ENCODE results near the gene EID1.

DNA sequence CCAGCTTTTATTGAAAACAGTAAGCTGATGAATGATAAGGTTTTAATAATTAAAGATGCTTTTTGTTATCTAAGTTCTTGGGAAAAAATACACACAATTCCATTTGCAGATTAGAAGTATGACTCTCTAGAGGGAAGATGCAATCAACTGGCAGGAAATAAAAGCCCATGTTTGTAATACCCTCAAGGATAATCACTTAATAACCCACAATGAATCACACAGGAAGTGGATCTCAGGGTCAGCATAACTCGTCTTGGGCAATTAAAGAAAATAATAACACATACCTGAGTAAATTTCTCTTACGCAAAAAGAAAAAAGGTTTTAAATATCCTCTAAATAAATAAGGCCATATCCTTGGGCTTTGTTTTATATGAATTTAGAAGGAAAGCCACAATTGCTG, 9.4 kb upstream of the EID1 start:
- TF ChIP-seq, protein P1, sequence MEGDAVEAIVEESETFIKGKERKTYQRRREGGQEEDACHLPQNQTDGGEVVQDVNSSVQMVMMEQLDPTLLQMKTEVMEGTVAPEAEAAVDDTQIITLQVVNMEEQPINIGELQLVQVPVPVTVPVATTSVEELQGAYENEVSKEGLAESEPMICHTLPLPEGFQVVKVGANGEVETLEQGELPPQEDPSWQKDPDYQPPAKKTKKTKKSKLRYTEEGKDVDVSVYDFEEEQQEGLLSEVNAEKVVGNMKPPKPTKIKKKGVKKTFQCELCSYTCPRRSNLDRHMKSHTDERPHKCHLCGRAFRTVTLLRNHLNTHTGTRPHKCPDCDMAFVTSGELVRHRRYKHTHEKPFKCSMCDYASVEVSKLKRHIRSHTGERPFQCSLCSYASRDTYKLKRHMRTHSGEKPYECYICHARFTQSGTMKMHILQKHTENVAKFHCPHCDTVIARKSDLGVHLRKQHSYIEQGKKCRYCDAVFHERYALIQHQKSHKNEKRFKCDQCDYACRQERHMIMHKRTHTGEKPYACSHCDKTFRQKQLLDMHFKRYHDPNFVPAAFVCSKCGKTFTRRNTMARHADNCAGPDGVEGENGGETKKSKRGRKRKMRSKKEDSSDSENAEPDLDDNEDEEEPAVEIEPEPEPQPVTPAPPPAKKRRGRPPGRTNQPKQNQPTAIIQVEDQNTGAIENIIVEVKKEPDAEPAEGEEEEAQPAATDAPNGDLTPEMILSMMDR (IDR thresholded peaks at IDR 0.05; ENCODE audit: low read length): no peak
- TF ChIP-seq EZH2 (IDR thresholded peaks at IDR 0.05; ENCODE audit: borderline replicate concordance, low read length): no peak

Measured in OCI-LY1 (cell line).